Stimulated activated CD8-positive, alpha-beta memory T cell treated with anti-CD3 and anti-CD28 coated beads, Interleukin-12 subunit alpha, Interleukin-12 subunit beta, amount 100 ng/mL, for 1 hour (primary cell): Measurements from ENCODE around the gene HOXD9.

Experiments
- DNase-seq: peaks from one replicate; pipeline ENCODE4 v3.0.0-alpha.2; 2020; ENCODE audit warnings: low read depth

Gene HOXD9

DNA sequence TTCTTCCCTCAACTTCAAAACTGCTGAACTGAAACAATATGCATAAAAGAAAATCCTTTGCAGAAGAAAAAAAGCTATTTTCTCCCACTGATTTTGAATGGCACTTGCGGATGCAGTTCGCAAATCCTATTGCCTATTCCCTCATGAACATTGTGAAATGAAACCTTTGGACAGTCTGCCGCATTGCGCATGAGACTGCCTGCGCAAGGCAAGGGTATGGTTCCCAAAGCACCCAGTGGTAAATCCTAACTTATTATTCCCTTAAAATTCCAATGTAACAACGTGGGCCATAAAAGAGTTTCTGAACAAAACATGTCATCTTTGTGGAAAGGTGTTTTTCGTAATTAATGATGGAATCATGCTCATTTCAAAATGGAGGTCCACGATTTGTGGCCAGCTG, 15.4 kb downstream of the HOXD9 start:
- DNase-seq = no peak

DNA sequence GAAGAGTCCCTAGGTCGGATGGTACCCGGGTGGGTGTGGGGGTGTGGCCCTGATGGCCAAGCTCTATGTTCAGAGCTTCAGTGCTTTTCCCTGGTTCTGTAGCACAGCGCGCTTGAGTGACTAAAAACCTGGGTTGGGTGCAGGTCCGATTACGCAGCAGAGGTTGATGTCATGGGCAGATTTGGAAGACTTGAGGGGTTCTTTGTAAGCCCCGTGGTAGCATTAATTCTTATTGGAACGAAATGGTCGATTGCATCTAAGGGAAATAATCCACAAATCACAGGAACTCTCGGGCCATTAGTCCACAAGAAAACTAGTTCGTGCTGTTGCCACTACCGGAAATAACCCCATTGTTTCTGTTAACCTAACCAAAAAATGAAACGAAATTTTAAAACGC, 16.0 kb downstream of the HOXD9 start:
- no peak for DNase-seq

DNA sequence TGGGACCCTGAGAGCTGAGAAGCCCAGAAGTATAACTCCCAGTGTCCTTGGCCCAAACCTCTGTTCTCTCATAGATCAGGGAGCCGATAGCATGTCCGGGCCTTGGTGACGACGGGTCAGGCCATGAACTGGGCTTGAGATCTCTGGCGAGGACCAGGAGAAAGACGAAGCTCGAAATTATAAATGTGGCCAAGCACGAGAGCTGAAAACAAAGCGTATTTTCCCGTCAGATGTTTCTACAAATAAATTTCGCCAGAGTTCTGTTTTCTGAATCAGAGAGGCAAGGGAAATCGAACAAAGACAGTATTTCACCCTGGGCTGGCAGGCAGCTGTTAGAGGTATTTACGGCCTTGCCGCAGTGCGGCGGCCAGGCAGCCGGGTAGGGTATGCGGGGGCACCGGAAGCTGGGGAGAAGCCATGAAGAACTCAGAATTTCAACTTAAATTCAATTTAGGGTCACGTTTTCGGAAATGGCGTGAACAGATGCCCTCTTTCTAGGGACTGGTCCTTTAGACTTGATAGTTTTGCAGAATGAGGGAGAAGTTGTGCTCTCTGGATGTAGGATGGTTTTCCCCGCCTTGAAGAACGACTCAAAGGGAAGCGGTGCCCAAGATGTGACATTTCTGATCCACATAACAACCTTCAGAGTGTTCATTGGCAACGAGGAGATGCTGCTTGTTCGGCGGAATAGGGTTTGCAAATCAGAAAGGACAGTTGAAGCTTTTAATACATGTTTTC, 16.6 kb downstream of the HOXD9 start:
- no peak for DNase-seq

DNA sequence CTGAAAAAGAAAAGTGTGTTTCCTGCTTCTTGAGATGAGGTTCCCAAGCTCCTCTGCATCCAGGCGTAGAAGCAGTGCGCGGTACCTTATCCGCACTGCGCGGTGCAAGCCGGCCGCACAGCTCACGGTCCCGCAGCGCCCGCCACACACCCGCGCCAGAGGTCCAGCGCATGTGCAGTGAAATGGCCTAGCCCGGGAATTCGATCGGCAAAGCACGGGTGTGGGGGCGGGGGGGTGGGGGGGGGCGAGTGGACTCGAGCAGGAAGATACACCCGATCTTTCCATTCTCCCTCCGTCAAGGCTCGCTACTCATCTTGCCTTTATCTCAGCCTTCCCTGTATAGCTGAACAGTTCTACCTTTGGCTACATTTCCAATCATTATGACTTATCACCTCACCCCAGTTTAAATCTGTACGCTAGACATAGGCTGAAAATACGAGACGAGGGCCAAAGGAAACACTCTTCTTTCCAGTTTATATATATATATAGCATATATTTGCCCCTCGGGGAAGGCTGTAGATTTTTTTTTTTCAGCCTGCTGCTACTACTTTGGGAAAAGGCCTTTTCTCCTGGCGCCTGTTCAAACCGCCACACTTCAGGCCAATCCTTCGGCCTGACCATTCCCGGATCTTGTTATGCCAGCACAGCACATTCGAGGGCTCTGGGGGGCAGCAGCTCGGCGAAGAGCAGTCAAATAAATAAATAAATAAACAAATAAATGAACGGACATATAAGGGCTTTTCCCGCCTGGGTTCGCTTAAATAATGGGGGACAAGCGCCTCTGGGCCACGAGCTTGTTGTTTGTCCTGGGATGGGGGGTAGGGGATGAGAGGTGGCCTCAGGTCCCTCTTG, 17.4 kb downstream of the HOXD9 start:
- no peak for DNase-seq

DNA sequence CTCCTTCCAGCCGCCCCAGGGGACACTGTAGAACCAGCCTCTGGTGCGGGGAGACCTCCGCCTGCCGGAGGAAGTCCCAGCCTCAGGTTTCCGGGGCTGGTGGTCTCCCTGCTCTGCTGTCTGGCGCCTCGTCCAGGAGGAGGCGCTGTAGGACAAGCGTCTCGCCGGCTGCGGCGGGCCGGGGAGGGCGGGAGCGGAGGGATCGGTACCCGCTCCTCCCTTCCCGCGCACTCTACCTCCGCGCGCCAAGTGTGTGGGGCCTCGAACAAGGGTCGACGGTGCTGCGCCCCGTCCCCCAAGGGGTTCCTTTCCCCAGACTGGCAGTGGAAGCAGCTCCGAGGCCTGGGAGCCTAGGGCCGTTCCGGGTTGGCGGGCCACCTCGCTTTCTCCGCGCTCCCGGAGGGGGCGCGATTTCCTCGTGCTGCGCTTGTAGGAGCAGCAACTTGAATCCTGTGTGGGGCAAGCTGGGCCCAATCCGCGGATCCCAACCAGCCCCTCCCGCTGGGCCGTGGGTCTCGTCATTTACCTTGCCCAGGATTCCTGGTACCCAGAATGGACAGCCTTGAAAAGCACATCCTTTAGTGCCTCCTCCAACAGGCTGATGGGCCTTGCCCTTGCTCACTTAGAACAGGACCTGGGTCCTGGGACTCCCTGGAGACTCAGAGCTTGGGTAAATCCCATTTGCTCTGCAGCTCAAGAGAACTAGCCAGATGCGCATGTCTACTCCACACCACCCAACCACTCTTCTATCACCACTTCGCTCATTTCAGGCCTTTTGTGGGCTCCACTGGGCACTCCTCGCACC, 18.2 kb downstream of the HOXD9 start:
- peak; percentile 41 for DNase-seq

DNA sequence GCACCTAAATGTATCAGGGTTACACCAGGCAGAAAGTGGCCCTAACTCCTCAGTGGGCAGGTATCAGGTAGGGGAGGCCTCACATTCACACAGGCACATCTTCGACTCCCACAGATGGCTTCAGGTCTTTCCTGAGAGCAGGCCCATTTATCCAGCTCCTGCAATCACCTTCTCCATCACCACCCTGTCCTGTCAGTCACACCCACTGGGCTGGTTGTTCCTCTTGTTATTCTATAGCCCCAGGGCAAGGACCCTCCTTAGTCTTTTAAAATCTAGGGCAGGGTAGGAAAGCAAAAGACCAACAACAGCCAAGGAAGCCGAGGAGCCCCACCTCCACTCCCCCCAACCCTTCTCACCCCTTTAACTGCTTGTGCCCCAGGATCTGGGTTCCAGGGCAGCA, 19.8 kb downstream of the HOXD9 start:
- DNase-seq = no peak

DNA sequence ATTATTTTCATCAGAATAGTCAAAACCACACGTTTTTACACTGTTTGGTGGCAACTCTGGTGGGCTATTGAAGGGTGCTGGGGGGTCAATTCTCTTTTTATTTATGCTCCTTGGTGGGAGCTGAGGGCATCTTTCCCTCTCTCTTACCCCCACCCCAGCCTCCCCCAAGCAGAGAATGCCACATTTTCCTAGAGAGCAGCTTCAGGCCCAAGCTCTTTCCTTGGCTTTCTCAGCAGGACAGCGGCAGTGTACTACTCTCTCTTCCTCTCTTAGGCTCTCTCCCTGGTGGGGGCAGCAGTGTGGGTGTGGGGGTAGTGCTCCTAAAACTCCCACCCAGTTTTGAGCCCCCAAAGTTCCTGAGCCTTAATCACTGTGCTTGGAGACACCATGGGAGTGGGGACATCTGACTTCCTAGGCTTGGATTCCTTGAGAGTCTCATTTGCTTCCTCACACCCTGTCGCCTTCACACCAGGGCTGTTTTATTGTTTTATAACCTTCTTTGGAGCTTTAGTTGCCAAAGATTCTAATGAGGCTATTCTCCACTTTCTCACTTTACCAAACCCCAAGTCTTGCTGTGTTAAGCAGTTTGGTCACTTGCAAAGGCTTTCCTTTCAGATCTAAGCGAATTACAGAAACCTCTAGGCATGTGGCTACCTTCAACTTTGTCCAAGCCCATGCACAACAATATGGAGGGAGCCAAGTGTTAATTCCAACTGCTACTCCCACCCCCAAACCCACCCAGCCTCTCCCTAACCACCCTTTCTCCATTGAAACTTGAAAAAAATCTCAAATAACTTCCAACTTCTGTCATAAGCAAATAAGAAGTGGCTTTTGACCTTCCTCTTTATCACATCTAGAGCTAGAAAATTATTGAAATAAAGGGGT, 22.8 kb downstream of the HOXD9 start:
- DNase-seq = no peak

DNA sequence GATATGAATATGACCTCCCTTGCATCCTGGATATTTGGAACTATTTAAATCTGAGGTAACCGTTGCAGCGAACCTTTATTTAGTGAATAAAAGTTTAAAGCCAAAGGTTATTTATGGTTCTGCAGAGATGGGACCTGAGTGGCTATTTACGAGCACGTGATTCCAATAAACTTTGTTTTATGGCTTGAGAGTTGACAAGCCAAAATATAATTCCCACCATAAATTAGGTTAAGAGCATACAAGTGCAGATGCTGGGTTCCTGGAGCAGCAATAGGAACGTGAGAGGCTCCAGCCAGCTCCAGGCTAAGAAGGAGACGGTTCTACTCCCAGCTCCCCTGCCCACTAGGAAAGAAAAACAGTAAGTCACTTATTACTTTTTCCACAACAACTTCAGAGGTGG, 23.6 kb downstream of the HOXD9 start:
- no peak for DNase-seq

DNA sequence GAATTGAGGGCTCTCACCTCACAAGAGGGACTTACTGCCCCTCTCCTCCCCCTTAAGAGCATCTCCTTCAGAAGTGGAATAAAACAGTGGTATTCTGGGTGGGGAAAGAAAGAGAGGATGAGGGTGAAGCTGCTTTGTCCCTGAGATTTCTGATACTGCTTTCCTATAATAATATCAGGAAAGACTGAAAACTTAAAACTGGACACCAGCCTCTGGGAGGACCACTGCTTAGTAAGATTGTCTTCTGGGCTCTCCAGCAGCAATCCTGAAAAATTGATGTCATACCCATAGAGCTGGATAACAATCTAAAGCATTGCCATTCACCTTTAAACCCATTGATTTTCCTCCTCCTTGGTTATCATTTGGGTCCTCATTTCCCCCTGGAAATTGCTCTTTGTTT, 24.1 kb downstream of the HOXD9 start:
- DNase-seq = no peak

DNA sequence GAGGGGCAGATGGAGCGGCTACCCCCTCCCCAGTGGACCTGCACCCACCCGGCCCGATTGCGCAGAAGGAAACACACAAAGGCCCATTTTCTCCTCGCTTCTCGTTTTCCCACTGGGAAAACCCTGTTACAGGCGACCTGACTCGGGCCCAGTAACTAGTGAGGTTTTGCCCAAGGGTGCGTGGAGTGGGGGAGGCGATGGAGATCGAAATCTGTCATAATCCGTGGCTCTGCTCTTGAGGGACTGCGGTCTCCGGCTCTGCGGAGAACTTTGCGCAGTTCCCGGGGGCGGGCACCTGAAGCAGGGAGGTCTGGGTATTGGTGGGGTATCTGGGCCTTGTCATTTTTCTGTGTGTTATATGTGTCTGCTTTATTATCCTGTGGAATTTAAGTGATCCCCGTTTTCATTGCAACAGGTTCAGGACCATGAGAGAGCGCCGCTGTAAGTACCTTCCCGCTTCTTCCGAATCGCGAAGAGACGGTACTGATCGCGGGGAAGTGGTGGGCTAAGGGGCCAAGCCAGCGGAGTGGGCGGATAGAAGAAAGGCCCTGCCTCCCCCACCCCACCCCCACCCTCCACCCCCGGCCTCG, 24.8 kb downstream of the HOXD9 start:
- no peak for DNase-seq

DNA sequence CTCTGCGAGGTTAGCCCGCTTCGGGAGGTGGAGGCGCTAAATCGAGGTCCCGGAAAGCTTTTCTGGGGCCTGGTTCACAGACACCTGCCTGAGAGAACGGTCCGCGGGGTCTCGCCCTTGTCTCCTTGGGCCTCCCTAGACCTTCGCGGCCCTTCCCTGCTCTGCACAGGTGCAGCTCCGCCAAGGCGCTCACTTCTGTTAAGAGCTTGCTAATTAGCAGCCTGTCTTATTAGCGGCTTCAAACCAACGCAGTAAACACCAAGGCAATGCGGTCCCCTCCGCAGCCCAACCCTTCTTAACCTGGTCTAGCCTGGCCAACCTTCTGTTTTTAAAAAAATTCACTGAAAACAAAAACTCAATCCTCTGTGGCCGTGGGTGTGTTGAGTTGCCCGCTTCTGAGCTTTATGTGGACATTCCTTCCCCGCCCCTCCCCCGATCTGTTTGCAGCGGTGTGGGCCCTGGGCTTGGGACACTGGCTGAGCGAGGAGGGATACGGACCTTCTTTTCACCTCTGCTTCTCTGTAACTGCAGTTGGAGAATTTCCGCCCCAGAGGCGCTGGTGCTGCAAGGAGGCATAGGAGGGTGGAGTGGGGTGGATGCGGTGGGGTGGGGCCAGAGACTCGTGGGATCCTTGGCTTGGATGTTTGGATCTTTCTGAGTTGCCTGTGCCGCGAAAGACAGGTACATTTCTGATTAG, 25.4 kb downstream of the HOXD9 start:
- no peak for DNase-seq

DNA sequence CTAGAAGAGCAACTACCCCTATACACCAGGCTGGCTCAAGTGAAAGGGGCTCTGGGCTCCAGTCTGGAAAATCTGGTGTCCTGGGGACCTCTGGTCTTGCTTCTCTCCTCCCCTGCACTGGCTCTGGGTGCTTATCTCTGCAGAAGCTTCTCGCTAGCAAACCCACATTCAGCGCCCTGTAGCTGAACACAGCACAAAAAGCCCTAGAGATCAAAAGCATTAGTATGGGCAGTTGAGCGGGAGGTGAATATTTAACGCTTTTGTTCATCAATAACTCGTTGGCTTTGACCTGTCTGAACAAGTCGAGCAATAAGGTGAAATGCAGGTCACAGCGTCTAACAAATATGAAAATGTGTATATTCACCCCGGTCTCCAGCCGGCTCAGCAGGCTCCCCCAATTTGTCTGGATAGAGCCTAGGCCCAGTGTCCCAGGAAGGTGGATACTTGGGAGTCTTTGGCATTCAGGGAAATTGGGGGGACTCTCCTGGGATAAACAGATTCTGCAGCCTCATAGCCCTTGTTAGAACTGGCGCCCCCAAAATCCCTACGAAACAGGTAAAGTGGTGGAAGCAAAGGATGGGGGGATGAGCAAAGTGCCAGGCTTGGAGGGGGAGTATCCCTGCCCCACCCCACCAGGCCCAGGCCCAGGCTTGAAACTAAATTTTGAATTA, 26.4 kb downstream of the HOXD9 start:
- no peak for DNase-seq

DNA sequence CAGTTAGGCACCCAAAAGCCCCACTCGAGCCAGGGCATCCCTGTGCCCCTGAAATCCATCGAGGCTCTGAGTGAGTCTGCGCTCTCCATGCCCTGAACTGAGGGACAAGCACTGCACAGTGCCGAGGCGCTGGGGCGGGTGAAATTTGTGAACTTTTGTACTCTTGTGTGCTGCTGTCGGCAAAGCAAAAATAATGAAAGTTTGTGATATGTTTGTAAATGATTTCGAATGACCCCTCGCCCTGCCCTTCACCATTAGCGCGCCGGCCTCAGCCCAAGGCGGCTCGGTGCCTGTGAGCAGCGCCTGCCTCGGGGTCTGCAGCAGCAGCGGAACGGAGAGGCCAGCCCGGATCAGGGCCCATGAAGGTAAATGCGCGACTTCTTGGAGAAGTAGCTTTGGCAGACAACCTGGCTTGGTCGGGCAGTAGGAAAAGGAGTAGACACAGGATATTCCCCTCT, 27.0 kb downstream of the HOXD9 start:
- DNase-seq = no peak

DNA sequence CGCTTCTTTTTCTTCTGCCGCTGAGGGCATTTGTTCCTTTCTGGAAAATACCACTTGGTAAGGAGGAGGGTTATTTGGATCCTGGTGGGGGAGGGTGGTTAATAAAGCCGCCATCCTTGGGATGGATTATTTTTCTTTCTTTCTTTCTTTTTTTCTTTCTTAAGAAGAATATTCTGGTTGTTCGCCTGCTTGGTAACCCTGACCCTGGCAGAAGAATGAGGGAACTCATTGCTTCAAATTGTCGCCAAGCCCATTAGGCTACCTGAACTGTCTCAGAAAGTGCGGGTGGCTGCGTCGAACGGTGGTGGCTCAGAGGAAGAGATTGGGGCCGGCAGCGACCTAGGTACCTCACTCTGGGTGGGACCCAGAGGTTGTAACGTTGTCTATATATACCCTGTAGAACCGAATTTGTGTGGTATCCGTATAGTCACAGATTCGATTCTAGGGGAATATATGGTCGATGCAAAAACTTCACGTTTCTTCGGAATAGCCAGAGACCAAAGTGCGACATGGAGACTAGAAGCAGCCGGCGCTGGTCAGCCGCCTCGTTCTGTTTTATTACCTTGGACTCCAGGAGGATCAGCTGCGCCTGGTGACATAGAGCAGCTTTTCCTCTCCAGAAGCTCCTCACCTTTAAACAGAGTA, 27.5 kb downstream of the HOXD9 start:
- DNase-seq = no peak

DNA sequence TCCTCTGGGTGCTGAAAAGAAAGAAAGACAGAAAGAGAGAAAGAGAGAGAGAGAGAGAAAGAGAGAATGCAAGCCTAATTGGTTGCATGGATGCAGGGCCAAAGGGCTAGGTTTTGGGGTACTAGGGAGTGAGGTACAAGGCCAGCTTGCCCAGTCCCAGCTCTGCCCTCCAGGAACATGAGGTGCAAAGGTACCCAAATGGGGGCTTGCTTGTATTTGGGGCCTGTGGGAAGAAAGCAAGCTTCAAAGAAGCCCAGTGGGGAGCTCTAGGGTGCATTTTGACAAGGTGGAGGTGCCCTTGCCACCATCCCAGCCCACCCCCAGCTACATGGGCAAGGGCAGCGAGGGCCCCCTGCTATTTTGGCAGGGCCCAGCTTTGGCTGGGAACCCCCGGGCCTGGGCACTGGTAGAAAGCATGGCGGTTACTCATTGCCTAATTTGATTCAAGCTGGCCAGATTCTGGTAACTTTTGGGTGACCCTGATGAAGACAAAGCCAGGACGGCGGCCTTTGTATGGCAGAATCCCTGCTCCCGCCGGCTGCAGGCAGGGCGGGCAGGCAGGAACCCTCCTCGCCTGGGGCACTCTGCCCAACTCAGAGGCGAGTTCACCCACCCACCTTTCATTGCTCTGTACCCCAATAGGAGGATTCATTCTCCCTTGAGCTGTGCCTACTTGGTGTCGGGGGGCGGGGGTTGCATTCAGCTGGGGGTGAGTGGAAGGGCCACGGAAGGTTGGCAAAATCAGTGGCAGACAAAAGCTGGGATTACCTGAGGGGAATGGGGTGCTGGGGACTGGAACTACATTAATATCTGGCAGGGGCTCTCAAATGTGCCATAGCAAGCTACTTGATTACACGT, 28.3 kb downstream of the HOXD9 start:
- DNase-seq = no peak

DNA sequence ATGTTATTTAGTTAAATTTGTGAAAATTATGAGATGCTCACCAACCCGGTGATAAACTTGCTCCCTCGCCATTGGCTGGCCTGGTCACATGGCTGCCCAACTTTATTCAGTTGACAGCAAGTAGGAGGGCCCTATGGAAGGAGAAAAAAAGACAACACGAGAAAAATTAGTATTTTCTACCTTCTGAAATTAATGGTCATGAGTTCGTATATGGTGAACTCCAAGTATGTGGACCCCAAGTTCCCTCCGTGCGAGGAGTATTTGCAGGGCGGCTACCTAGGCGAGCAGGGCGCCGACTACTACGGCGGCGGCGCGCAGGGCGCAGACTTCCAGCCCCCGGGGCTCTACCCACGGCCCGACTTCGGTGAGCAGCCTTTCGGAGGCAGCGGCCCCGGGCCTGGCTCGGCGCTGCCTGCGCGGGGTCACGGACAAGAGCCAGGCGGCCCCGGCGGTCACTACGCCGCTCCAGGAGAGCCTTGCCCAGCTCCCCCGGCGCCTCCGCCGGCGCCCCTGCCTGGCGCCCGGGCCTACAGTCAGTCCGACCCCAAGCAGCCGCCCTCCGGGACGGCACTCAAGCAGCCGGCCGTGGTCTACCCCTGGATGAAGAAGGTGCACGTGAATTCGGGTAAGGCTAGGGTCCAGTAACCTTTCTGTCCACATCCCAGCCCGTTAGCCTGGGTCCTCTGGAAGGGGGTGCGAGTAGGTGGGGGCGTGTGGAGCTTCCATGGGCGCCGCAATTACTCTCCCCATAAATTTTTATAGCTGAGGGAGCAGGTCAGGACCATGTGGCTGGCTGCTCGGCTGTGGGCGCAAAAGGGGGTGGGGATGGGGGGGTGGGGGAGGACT, 29.1 kb downstream of the HOXD9 start, which contains the start of gene HOXD4:
TSS of gene HOXD4 (plus strand) at position 109 of the 846 bp plus-strand sequence. CDS start at position 193, 84 bp downstream.
- DNase-seq = no peak
